CD14-positive monocyte (primary cell): ENCODE measurements around the gene SEMG1. TPM values are rescaled to one million over a fixed set of nuclear protein-coding genes. Genes with fewer than 3 reads are reported as not detected.

Source experiments
- DNase-seq, 3 donors: peaks; one replicate each; pipeline ENCODE4 v3.0.0-alpha.2; 2011 to 2022
- H2AFZ ChIP-seq: 2 replicates; pipeline ENCODE4 v1.6.0; 2012; ENCODE audit warnings: mild to moderate bottlenecking, low read depth, low read length, inconsistent platforms; ENCODE audit not compliant: insufficient read depth, poor library complexity, severe bottlenecking
- H3K27ac ChIP-seq, 2 donors: 1 replicate in 1 of 2; 2 replicates in 1 of 2; pipeline ENCODE4 v1.5.1; 2012 to 2013; ENCODE audit warnings: low read length in 2 of 2, control low read depth in 1 of 2, inconsistent platforms in 1 of 2, low read depth in 1 of 2, mild to moderate bottlenecking in 1 of 2
- H3K27me3 ChIP-seq, 2 donors: one replicate each; pipeline versions ENCODE4 v1.6.0 to v1.6.1; 2011 to 2013; ENCODE audit warnings: low read length in 2 of 2; ENCODE audit not compliant: control insufficient read depth in 2 of 2, insufficient read depth in 2 of 2
- H3K36me3 ChIP-seq, 2 donors: replicated peaks in 1 of 2; 1 replicate in 1 of 2; 2 replicates in 1 of 2; pipeline versions ENCODE4 v1.5.1 to v1.6.1; 2012 to 2013; ENCODE audit warnings: low read length in 2 of 2, control low read depth in 1 of 2, inconsistent platforms in 1 of 2, mild to moderate bottlenecking in 1 of 2; ENCODE audit not compliant: insufficient read depth in 2 of 2, control insufficient read depth in 1 of 2
- H3K4me1 ChIP-seq, 2 donors: 1 replicate in 1 of 2; 2 replicates in 1 of 2; pipeline versions ENCODE4 v1.5.1 to v1.6.1; 2012 to 2013; ENCODE audit warnings: low read length in 2 of 2, control low read depth in 1 of 2, inconsistent platforms in 1 of 2, mild to moderate bottlenecking in 1 of 2, moderate library complexity in 1 of 2; ENCODE audit not compliant: insufficient read depth in 2 of 2, control insufficient read depth in 1 of 2
- H3K4me2 ChIP-seq: replicated peaks from 2 replicates; pipeline ENCODE3; 2012; ENCODE audit warnings: low read length, moderate library complexity, mild to moderate bottlenecking; ENCODE audit not compliant: poor library complexity, severe bottlenecking; ENCODE audit errors: extremely low read depth
- H3K4me3 ChIP-seq, 3 experiments: fragments of 200-600 bp in 1 of 3; sonication (generic) in 1 of 3; replicated peaks in 1 of 3; 1 replicate in 2 of 3; 2 replicates in 1 of 3; pipeline ENCODE4 v1.5.1; 2011 to 2013; ENCODE audit warnings: low read length in 3 of 3, mild to moderate bottlenecking in 3 of 3, control low read depth in 2 of 3, low read depth in 2 of 3, inconsistent platforms in 1 of 3, moderate library complexity in 1 of 3
- H3K79me2 ChIP-seq: 2 replicates; pipeline ENCODE4 v1.6.0; 2012; ENCODE audit warnings: mild to moderate bottlenecking, control low read depth, inconsistent platforms, low read length, moderate library complexity; ENCODE audit not compliant: insufficient read depth
- H3K9ac ChIP-seq: 2 replicates; pipeline ENCODE4 v1.6.0; 2017; ENCODE audit warnings: low read length, mild to moderate bottlenecking; ENCODE audit not compliant: insufficient read depth, poor library complexity, severe bottlenecking
- H3K9me3 ChIP-seq, 2 donors: replicated peaks in 1 of 2; 1 replicate in 1 of 2; 2 replicates in 1 of 2; pipeline versions ENCODE4 v1.5.1 to v1.6.1; 2012 to 2013; ENCODE audit warnings: low read length in 2 of 2, control low read depth in 1 of 2; ENCODE audit not compliant: control insufficient read depth in 1 of 2, insufficient read depth in 1 of 2
- H4K20me1 ChIP-seq: 2 replicates; pipeline ENCODE4 v1.6.0; 2012; ENCODE audit warnings: mild to moderate bottlenecking, low read length, control low read depth, moderate library complexity; ENCODE audit not compliant: insufficient read depth
- H3K27ac Mint-ChIP-seq, 7 donors: one replicate each; pipeline ENCODE4 v1.8.0; 2020; ENCODE audit warnings: mild to moderate bottlenecking in 7 of 7, mixed read lengths in 7 of 7, moderate library complexity in 6 of 7, inconsistent platforms in 2 of 7
- H3K27me3 Mint-ChIP-seq, 3 donors: one replicate each; pipeline ENCODE4 v1.8.0; 2021 to 2022; ENCODE audit warnings: low read depth in 3 of 3, mild to moderate bottlenecking in 3 of 3, mixed read lengths in 3 of 3, moderate library complexity in 3 of 3, inconsistent platforms in 1 of 3
- H3K36me3 Mint-ChIP-seq, 2 donors: one replicate each; pipeline ENCODE4 v1.8.0; 2020; ENCODE audit warnings: mixed read lengths in 2 of 2, inconsistent platforms in 1 of 2, mild to moderate bottlenecking in 1 of 2
- H3K4me1 Mint-ChIP-seq: one replicate; pipeline ENCODE4 v1.8.0; 2020; ENCODE audit warnings: mild to moderate bottlenecking, mixed read lengths
- H3K4me3 Mint-ChIP-seq, 2 donors: one replicate each; pipeline ENCODE4 v1.8.0; 2020; ENCODE audit warnings: mild to moderate bottlenecking in 2 of 2, mixed read lengths in 2 of 2, moderate library complexity in 1 of 2
- H3K9me3 Mint-ChIP-seq, 7 donors: one replicate each; pipeline ENCODE4 v1.8.0; 2020 to 2022; ENCODE audit warnings: mixed read lengths in 7 of 7, mild to moderate bottlenecking in 6 of 7, moderate library complexity in 6 of 7, inconsistent platforms in 2 of 7
- CTCF ChIP-seq: fragments of 200-600 bp; IDR thresholded peaks from one replicate; pipeline ENCODE4 v1.8.0; 2022; ENCODE audit warnings: antibody characterized with exemption, mild to moderate bottlenecking
- WGBS: methylation state at CpG from one replicate; pipeline ENCODE4 v1.1.5; 2013; ENCODE audit warnings: missing lambda C conversion rate; ENCODE audit not compliant: insufficient coverage; 5-methylcytosine and 5-hydroxymethylcytosine counted together
- intact Hi-C, 2 donors: fragments of 100-400 bp; cut with micrococcal nuclease; formaldehyde crosslinking; loops; one replicate each; pipeline versions ENCODE4 v1.15.0 to v1.15.1; 2023
- polyA plus RNA-seq, 3 donors: library from polyadenylated mRNA; depleted of rRNA in 1 of 3; unstranded in 2 of 3; stranded (reverse) in 1 of 3; fragments of 300-500 nt in 2 of 3; fragments of >200 nt in 1 of 3; fragmentation: Illumina TruSeq in 2 of 3; gene quantifications; 1 replicate in 2 of 3; 2 replicates in 1 of 3; pipeline ENCODE4 v1.2.3, GENCODE V29; 2012 to 2021

SEMG1 gene
- polyA plus RNA-seq, 3 donors = not detected

GRCh38 chr20:45247865-45248264 is 41.0 kb downstream of the SEMG1 start:
- no peaks in the 10 kb centered on the region for H3K9me3 ChIP-seq
- no CpG with 5 or more reads among the region's 1 CpG for WGBS
- H2AFZ ChIP-seq = no peak overlapping the region
- no peaks in the 10 kb centered on the region for H4K20me1 ChIP-seq
- no peak for DNase-seq
- peaks cover 1 to 3% of the 10 kb centered on the region in 2 donors for H3K4me1 ChIP-seq
- Mint-ChIP-seq H3K9me3 (peaks cover 0 to 3% (median 0%) of the 10 kb centered on the region in 7 donors), H3K4me3 (no peak overlapping the region), H3K27ac (no peak overlapping the region), H3K27me3 (peaks cover 5 to 13% (median 6%) of the 10 kb centered on the region in 3 donors), H3K4me1 (peaks cover 16% of the 10 kb centered on the region), H3K36me3 (no peaks in the 10 kb centered on the region)
- intact Hi-C loops = no loop called here
- no peaks in the 10 kb centered on the region for H3K36me3 ChIP-seq
- H3K79me2 ChIP-seq = no peaks in the 10 kb centered on the region
- TF ChIP-seq CTCF = no peak
- H3K27ac ChIP-seq = no peak overlapping the region
- no peak overlapping the region for H3K9ac ChIP-seq
- no peaks in the 10 kb centered on the region for H3K27me3 ChIP-seq
- H3K4me3 ChIP-seq = no peak overlapping the region
- no peak overlapping the region for H3K4me2 ChIP-seq

GRCh38 chr20:45248609-45249008 is 41.8 kb downstream of the SEMG1 start:
- Mint-ChIP-seq H3K36me3 (no peaks in the 10 kb centered on the region), H3K9me3 (peaks cover 0 to 3% (median 0%) of the 10 kb centered on the region in 7 donors), H3K27me3 (peaks cover 5 to 11% (median 6%) of the 10 kb centered on the region in 3 donors), H3K4me3 (no peak overlapping the region), H3K4me1 (peaks cover 21% of the 10 kb centered on the region), H3K27ac (no peak overlapping the region)
- H3K79me2 ChIP-seq = no peaks in the 10 kb centered on the region
- TF ChIP-seq CTCF = no peak
- H3K9me3 ChIP-seq = no peaks in the 10 kb centered on the region
- H3K27me3 ChIP-seq = no peaks in the 10 kb centered on the region
- no peaks in the 10 kb centered on the region for H3K36me3 ChIP-seq
- intact Hi-C loops = no loop called here
- H3K4me3 ChIP-seq = no peak overlapping the region
- H3K4me2 ChIP-seq = no peak overlapping the region
- DNase-seq = no peak
- no peaks in the 10 kb centered on the region for H4K20me1 ChIP-seq
- H2AFZ ChIP-seq = no peak overlapping the region
- no peak overlapping the region for H3K27ac ChIP-seq
- no peak overlapping the region for H3K9ac ChIP-seq
- peaks cover 7 to 9% of the 10 kb centered on the region in 2 donors for H3K4me1 ChIP-seq
